ENCODE results near the gene CAMKMT.
"Not testable (repeated sequence)": the region's sequence is repeated elsewhere in the genome, so short reads cannot be mapped to it uniquely, and the experiment has no call there.

CAMKMT gene

DNA sequence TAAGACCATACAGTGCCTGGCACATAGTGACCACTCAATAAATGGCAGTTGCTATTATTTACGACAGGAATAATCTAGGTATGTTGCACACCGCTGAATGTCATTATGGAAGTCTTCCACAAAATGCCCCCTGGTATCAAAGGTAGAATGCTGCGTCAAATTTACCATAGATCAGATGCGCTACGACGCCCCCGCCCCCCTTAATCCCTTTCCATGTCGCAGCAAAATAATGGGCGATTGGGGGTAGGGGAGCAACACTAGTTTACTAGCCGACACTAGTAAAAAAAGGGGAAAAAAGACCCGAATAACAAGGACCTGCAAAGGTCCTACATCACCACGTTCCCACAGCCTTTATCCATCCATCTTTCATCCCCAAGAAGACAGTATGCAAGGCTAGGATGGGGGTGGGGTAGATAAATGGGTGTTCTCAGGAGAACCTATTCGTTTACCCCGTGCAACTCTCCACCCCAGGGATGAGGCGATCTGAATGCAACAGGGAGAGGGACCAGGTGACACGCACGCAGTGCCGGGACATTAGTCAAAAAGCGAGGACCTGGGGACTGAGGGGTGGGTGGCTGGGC lies 908 bp upstream of the CAMKMT start:
- DNase-seq (ENCODE audit: low read depth in 2 of 2), result no peak

DNA sequence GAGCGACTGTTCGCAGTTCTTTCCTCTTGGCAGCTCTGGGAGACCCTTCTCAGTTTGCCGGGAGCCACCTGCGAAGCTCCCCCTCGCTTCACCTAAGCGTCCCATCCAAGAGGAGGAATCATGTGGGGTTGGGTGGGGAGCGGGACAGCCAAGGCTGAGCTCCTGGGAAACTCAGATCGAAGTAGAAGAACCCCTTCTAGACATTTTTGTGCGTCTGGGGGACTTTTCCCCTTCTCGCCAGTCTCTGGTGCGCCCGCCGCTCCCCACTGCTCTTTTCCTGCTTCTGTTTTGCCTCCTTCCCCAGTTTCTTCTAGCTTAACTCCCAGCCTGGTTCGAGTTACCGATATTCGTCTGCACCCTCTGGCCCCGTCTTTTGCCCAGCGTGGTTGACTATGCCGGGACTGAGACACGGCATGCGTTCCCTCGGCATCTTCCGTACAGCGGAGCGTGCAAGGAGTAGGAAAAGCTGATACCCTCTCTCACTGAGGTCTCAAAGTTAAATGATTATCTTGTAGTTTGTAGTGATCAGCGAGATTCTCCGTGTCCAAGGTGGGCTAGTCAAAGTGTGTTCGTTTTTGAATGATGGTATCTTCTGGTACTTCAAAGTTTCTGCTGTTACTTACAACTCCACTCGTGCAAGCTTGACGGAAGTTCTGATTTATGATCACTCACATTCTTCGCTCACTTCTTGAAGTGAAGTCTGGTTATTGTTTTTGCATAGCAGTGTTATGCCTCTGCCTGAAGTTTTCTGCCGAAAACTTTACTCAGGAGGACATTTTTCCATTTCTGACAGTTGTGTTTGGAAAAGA lies 664 bp downstream of the CAMKMT start:
- no peak for DNase-seq (ENCODE audit: low read depth in 2 of 2)

DNA sequence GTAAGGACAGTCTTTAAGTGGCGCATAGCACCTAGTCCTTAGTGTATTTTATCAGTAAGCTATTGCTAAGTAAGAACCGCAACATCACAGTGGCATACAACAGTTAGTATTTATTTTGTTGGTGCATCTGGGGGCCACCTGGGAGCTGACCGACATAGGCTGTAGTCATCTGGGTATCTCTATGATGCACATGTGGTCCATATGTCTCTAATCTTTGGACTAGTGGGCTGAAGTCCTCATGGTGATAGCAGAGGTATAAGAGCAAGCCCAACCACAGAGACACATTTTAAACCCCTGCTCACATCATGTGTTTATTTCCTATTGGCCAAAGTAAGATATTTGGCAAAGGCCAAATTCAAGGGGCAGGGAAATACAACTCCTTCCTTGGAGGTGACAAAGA lies 2.9 kb downstream of the CAMKMT start:
- DNase-seq (ENCODE audit: low read depth in 2 of 2), result no peak

DNA sequence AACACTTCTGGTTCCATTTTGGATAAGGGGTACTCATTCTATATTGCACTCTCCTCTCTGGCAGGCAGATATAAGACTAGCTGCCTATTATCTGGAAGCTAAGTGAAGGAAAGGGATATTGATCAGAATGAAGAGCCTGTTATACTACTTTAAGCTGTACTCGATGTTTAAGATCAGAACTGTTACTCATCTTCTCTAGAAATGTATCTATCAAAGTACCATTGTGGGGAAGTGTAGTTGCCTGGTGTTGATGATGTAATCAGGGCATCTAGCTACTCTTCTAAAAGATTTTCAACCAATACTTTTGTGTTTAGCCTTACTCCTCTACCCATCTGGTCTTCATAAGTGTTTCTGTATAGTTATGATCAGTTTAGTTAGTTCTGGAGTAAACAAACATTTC lies 5.8 kb downstream of the CAMKMT start:
- DNase-seq (ENCODE audit: low read depth in 2 of 2), result no peak

DNA sequence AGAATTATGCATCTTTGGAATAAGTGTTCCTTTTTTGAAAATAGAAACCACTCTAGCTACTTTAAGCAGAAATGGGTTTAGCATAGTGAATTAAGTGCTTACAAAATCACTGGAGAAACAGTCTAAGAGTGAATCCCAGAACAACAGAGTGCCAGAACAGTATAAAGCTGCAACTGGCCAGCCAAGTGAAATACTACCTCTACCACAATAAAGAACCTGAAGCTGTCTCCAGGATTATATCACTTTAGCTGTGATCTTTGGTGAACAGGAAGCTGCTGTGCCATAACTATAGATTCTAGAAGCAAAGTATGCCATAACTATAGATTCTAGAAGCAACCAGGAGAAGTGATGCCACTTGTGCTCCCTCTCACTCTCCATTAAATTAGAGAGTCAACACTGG lies 7.6 kb downstream of the CAMKMT start:
- DNase-seq (ENCODE audit: low read depth in 2 of 2), result no peak

DNA sequence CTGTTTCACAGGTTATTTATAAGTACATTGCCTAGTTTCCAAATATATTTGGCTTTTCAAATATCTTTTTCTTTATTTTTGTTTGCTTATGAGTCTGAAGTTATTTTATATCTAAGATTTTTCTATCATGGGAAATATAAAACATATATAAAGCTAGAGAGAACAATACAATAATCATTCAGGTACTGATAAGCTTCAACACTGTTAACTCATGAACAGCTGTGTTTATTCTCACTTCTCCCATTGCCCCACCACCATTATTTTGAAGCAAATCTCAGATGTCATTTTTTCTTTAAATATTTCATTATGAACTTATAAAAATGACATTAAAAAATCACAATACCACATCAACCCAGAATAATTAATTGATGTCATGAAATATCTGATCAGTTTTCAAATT lies 9.7 kb downstream of the CAMKMT start:
- DNase-seq (ENCODE audit: low read depth in 2 of 2), result no peak

DNA sequence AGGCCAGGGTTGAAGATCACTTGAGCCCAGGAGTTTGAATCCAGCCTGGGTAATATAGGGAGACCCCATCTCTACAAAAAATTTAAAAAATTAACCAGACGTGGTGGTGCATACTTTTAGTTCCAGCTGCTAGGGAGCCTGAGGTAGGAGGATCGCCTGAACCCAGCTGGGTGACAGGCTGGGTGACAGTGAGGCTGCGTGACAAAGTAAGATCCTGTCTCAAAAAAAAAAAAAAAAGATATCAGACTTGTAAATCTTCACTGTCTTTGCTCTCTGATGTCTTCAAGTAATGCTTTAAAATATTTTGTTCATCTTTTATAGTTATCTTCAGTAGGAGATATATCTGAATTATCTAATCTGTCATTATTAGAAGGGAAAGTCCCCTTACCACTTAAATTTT lies 10.5 kb downstream of the CAMKMT start:
- DNase-seq (ENCODE audit: low read depth in 2 of 2), result no peak

DNA sequence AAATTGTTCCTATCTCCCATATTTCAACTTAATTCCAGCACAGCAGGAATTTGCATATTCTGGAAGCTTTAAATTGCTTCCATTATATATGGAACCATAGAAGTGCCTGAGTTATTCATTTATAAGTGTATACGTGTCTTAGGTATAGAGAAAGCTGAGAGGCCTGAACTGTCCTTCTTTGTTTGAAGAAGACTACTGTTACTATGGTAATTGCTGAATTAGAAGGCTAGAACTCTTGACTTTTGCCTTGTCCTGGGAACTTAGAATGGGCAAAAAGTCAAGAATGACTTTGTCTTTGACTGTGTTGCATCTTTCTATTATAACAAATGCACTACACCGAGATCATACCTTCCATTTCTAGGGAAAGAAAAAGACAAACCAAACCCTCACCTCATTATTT lies 15.7 kb downstream of the CAMKMT start:
- DNase-seq (ENCODE audit: low read depth in 2 of 2), result no peak

DNA sequence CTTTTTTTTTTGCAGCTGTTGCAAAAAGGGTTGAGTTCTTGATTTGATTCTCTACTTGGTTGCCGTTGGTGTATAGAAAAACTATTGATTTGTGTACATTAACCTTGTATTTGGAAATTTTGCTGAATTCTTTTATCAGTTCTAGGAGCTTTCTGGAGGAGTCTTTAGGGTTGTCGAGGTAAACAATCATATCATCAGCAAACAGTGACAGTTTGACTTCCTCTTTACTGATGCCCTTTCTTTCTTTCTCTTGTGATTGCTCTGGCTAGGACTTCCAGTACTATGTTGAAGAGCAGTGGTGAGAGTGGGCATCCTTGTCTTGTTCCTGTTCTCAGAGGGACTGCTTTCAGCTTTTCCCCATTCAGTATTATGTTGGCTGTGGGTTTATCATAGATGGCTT lies 23.5 kb downstream of the CAMKMT start:
- DNase-seq (ENCODE audit: low read depth in 2 of 2), result not testable (repeated sequence)

DNA sequence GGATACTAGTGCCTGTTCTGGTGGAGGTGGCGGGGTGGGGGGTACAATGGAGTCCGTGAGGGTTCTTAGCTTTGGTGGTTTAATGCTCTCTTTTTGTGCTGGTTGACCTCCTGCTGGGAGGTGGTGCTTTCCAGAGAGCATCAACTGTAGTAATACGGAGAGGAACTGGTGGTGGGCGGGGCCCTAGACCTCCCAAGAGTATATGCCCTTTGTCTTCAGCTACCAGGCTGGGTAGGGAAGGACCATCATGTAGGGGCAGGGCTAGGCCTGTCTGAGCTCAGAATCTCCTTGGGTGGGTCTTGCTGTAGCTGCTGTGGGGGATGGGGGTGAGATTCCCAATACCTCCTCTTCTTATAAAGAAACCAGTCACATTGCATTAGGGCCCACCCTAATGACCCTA lies 27.1 kb downstream of the CAMKMT start:
- no peak for DNase-seq (ENCODE audit: low read depth in 2 of 2)

DNA sequence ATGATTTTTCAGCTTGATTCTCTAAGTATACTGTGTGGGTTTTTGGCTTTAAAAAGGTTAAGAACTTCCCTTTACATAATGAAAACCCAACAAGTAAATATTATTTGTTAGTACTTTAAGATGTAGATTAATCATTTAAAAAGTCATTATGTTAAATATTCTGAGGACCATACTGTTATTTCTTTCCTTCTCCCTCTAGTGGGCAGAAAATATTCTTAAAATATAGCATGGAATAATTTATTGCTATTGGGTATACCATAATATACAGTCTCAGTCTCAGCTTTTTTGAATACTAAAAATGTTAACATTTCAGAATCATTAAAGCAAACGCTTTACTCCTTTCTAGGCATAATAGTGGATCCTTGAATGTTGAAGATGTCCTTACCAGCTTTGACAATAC lies 28.1 kb downstream of the CAMKMT start:
- DNase-seq (ENCODE audit: low read depth in 2 of 2), result no peak

DNA sequence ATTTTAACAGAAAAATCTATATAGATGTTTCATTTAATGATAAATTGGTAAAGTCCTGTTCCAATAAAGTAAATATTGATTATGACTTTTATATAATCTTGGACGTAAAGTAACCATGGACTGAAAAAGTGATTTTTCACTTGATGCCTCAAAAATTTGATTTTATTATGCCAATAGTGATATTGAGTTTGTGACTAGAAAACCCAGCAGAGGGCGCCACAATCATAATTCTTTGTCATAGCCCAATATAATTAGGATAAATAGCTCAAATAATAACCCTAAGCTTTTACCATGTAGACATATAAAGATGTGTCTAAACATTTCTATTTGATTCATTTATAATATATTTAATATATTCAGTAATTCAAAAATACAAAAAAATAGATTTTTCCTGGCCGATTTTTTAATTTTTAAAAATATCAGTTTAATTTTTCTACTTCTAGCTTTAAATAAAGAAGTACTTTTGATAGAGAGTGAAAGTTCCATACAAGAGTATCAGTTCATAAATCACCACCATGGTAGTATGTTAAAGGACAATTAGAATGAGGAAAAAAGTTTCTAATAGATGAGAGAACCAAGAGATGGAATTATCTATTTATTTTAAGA lies 30.7 kb downstream of the CAMKMT start:
- peak; percentile 10 to 12 for DNase-seq (ENCODE audit: low read depth in 2 of 2)

DNA sequence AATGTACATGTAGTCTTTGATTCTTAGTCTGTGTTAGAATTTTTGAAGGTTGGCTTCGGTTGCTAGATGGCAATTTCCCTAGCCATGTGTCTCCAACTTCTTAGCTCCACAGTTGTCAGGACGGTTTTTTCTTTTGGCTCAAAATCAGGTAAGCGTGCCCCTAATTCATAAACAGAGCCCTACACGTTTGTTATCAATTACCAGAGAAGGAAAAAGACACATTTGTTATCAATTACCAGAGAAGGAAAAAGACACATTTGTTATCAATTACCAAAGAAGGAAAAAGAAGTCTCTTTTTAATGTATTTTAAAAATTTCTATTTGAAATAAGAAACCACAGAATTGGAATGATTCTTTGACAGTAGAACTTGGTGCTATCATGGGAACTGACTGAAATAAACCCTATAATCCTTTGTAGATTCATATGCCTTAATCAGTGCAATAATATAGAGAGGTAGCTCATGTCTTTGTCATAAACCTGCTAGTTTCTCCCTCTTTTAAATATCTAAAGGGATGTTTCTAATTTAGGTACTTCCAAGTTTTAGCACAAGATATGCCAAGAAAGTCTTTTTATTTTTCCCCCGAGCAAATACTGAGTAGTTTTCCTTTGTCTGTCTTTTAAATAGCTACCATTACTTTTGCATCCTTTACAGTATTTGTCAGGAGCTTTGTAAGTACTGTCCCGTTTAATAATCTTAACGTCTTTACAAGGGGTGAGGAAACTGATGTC lies 35.9 kb downstream of the CAMKMT start:
- peak; percentile 29 to 30 for DNase-seq (ENCODE audit: low read depth in 2 of 2)

DNA sequence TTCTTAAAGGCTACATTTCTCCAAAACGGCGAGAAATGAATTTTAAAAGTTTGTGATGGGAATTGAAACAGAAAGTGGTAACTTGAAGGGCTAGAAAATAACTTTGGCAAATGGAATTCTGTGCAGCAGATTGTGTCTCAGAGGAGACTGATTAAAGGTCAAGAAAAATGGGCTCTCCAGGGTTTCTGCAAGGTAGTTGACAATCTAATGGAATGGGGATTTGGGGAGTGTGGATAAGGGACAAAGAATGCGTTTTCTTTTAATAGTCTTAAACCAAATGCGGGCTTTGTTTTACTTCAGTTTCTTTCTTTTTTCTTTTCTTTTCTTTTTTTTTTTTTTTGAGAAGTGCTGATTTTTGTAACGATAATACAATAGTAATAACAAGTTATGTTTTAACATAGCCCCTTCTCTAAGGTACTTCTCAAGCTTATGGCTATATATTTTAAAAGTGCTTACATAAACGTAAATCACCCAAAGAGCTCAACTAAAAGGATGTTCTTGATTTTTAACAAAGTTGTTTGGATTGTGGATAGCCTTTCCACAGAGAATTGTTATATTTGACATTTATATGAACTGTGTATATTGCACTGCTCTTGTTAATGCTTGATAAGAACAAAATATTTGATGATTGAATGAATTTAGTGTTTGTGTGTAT lies 36.6 kb downstream of the CAMKMT start:
- no peak for DNase-seq (ENCODE audit: low read depth in 2 of 2)

DNA sequence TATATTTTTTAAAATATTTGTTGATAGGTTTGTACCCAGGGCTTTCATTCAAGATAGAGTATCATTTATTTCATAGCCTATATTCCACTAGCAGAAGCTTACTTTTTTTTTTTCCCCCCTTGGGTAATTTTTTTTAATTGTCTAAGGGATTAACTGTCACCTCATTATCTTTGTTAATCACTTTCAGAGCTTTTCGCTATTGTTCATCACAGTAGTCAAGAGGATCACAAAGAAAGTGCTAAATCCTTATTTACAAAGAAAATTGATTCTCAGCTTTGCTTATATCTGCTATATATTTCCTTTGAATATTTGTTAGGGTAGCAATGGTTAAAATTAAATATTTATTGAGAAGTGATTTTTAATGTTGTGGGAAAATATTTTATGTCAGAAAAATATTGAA lies 59.0 kb downstream of the CAMKMT start:
- DNase-seq (ENCODE audit: low read depth in 2 of 2), result no peak

DNA sequence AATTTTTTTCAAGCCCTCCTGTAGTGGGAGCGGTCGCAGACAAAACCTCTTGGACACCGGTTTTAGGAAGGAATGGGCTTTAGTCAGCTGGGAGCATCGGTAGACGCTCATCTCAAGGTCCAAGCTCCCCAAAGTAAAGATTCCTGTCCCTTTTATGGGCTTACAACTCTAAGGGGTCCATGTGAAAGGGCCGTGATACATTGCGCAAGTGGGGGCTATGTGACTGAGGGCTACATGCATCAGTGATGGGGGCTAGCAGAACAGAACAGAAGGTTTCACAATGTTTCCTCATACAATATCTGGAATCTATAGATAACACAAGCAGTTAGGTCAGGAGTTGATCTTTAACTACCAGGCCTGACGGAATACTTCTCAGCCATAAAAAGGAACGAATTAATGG lies 62.5 kb downstream of the CAMKMT start:
- no peak for DNase-seq (ENCODE audit: low read depth in 2 of 2)

DNA sequence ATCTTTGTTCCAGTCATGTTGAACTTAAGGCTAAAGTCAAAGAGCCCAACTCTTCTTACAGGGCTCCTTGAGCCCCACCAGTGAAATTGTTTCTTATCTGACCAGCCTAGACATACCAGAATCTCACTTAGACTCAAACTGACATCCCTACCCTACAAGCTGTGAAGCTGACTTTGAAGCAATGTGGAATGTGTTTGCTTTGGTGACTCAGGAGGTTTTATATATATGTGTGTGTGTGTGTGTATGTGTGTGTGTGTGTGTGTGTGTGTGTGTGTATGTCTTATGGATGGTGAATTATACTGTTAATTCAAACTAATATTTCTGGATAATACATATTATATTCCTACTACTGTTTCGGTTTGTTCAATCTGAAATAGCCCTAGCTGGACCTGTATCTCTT lies 67.3 kb downstream of the CAMKMT start:
- peak in 1 of 2 experiments; percentile 9 for DNase-seq (ENCODE audit: low read depth in 2 of 2)

DNA sequence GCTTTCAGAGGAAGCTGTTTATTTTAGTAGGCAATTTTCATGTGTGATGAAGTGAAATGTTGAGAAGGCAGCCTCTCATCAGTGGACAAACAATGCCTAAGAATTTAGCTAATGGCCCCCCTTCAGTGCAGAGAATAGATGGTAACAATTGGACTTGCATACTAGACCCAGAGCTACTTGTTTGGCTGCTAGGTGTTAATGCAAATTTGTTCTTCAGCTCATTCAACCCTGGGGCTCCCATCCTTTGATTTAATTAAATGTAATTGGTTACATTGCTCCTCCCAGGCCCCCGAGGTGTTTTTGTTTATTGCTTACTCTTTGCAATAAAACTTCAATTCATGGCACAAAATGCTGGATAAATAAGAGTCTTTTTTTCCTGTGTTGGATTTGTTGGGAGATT lies 68.6 kb downstream of the CAMKMT start:
- no peak for DNase-seq (ENCODE audit: low read depth in 2 of 2)

DNA sequence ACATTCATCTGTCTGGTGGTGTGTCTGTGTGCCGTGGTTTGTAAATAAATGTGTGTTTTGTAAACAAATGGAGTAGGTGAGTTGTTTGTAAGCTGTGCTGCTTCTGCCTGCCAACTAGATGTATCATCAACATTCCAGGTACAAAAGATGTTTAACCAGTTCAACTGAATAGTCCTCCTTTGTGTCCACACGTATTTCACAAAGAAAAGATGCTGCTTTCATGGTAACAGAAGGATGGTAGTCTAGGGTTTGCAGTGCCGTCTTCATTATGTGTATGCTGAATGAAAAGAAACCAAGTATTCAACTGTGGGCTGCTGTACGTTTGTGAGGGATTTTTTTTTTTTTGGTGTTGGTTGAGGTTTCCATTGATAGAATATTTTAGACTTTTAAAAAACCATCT lies 72.1 kb downstream of the CAMKMT start:
- DNase-seq (ENCODE audit: low read depth in 2 of 2), result no peak

DNA sequence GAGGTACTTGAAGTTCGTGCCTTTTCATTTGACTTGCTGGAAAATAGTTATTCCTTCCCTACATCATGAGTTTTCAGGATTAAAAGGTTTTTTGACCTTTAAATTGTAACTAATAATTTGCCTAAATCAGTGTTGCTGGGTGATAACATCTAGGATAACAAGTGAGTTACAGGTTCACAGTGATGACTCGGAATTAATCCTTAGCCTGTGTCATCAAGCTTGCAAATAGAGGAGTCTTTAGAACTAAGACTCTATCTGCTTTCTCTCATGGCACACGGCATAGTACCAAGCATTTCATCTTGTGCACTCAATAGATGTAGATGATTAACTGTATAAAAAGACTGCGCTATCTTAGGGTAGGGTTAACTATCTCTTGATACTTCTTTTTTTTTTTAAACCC lies 79.5 kb downstream of the CAMKMT start:
- no peak for DNase-seq (ENCODE audit: low read depth in 2 of 2)

DNA sequence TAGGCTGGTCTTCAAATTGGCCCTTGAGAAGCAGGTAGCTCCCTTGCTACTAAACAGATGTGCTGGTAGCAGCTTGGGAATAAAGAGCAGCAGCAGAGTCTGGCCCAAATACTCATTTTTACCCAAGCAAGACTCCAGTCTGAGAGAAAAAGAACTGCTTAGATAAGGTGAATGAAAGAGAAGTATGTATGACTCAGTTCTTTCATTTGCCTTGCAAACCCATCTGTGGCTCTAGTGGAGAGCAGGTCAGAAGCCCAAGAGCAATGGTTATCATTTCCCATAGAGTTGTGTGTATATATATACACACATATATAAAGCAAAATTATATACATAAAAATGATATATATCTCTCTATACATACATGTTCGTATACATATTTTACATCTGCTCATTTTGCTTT lies 80.3 kb downstream of the CAMKMT start:
- no peak for DNase-seq (ENCODE audit: low read depth in 2 of 2)

DNA sequence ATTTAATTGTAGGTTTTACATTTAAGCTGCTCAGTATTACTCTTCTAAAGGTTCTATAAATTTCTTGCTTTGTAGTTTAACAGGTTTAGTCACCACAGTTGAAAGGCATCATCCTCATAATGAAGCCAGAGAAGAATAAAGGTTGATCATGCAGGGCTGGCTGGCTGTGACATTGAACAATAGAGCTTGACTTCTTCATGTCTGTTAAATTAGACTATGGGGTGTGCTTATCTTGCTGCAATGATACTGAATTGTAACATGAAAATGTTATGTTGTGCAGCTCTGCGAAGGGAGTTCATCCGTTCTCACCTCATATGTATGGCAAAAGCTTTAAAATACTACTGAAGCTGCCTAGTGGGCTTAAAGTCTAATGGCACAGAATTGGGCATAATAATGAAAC lies 81.8 kb downstream of the CAMKMT start:
- DNase-seq (ENCODE audit: low read depth in 2 of 2), result no peak
